ENCODE measurements around the gene UBE3D.

DNA sequence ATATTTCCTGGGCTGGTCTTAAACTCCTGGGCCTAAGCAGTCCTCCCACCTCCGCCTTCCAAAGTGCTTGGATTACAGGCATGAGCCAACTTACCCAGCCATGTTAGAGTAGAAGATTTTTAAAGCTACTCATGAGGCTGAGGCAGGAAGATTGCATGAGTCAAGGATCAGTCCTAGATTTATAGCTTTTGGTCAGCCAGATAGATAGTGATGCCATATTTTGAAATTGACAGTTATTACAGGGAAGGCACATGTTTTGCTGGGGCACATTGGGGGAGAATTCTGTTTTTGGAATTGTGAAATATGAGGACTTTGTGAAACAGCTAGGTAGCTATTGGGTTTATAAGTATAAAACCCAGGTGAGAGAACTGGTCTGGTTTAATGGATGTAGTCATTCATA is 42.7 kb upstream of the UBE3D start:
- TF ChIP-seq, protein P1, sequence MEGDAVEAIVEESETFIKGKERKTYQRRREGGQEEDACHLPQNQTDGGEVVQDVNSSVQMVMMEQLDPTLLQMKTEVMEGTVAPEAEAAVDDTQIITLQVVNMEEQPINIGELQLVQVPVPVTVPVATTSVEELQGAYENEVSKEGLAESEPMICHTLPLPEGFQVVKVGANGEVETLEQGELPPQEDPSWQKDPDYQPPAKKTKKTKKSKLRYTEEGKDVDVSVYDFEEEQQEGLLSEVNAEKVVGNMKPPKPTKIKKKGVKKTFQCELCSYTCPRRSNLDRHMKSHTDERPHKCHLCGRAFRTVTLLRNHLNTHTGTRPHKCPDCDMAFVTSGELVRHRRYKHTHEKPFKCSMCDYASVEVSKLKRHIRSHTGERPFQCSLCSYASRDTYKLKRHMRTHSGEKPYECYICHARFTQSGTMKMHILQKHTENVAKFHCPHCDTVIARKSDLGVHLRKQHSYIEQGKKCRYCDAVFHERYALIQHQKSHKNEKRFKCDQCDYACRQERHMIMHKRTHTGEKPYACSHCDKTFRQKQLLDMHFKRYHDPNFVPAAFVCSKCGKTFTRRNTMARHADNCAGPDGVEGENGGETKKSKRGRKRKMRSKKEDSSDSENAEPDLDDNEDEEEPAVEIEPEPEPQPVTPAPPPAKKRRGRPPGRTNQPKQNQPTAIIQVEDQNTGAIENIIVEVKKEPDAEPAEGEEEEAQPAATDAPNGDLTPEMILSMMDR (optimal IDR thresholded peaks at IDR 0.05 in 1 of 3, IDR thresholded peaks at IDR 0.05 in 1 of 3, conservative IDR thresholded peaks at IDR 0.05 in 1 of 3; ENCODE audit: extremely low read depth in 1 of 3, insufficient read depth in 2 of 3, low read length in 3 of 3), result no peak
- no peak for TF ChIP-seq EZH2 (IDR thresholded peaks at IDR 0.05; ENCODE audit: low read length)

All from keratinocyte (primary cell).